Measurements from ENCODE around the gene PRSS12.
"Not testable (repeated sequence)": the region's sequence is repeated elsewhere in the genome, so short reads cannot be mapped to it uniquely, and the experiment has no call there.

The PRSS12 gene, protein sequence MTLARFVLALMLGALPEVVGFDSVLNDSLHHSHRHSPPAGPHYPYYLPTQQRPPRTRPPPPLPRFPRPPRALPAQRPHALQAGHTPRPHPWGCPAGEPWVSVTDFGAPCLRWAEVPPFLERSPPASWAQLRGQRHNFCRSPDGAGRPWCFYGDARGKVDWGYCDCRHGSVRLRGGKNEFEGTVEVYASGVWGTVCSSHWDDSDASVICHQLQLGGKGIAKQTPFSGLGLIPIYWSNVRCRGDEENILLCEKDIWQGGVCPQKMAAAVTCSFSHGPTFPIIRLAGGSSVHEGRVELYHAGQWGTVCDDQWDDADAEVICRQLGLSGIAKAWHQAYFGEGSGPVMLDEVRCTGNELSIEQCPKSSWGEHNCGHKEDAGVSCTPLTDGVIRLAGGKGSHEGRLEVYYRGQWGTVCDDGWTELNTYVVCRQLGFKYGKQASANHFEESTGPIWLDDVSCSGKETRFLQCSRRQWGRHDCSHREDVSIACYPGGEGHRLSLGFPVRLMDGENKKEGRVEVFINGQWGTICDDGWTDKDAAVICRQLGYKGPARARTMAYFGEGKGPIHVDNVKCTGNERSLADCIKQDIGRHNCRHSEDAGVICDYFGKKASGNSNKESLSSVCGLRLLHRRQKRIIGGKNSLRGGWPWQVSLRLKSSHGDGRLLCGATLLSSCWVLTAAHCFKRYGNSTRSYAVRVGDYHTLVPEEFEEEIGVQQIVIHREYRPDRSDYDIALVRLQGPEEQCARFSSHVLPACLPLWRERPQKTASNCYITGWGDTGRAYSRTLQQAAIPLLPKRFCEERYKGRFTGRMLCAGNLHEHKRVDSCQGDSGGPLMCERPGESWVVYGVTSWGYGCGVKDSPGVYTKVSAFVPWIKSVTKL

DNA sequence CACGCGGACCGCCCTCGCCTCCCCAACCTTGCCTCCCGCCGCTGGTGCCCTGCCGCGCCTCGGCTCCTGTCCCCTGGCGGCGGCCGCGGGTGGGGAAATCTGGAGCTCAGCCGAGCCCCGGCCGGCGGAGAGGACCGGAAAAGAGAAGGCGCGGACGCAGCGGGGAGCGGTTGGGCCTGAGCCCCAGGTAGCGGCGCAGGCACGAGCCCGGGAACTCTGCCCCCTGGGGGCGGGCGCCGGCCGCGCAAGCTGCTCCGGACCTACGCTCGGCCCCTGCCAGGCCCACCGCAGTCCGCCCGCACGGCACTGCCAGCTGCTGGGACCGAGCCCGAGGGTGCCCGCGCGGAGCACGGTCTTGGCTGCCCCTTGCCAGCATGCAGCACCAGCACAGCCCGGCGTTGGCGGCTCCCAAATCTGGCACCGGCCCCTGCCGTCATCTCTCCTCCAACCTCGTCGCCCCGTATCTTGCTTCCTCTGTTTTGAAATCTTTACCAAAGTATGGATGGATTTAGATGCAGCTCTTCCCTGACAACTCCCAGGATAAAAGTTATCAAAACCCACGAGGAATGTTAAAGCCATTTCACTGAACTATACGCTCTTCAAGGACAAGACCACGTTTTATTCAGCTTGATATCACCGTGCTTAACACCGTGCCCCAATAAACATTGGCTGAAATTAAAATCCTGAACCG lies at the start of gene PRSS12:
TSS of gene PRSS12 (minus strand) at position 161 of the 691 bp plus-strand sequence. CDS start 283 bp downstream, outside the sequence.
- no peak for DNase-seq

DNA sequence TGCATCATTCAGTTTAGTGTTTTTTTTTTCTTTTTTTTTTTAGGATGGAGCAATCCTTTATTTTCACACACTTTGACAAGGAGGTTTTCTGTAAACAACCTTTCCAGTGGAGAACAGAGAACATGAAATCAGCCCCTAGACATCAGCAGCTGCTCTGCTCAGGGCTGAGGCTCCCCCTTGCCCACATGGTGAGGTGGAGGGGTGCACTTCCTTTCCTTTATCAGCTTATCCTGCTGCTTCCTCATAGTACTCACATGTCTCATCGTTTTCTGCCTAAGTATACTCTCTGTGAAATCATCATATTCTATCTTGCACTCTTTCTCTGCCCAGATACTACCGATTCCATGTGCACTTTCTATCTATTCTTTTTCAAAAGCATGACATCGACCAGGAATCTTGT lies 47.6 kb upstream of the PRSS12 start:
- DNase-seq, result no peak

DNA sequence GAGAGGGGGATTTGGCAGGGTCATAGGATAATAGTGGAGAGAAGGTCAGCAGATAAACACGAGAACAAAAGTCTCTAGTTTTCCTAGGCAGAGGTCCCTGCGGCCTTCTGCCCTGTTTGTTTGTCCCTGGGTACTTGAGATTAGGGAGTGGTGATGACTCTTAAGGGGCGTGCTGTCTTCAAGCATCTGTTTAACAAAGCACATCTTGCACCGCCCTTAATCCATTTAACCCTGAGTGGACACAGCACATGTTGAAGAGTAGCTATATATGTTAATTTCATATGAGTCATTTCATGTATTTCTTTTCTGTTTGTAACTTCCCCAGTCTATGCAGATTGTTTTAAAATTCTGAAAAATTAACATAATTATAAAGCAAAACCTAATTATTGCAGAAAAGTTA lies 47.1 kb upstream of the PRSS12 start:
- DNase-seq, result not testable (repeated sequence)

DNA sequence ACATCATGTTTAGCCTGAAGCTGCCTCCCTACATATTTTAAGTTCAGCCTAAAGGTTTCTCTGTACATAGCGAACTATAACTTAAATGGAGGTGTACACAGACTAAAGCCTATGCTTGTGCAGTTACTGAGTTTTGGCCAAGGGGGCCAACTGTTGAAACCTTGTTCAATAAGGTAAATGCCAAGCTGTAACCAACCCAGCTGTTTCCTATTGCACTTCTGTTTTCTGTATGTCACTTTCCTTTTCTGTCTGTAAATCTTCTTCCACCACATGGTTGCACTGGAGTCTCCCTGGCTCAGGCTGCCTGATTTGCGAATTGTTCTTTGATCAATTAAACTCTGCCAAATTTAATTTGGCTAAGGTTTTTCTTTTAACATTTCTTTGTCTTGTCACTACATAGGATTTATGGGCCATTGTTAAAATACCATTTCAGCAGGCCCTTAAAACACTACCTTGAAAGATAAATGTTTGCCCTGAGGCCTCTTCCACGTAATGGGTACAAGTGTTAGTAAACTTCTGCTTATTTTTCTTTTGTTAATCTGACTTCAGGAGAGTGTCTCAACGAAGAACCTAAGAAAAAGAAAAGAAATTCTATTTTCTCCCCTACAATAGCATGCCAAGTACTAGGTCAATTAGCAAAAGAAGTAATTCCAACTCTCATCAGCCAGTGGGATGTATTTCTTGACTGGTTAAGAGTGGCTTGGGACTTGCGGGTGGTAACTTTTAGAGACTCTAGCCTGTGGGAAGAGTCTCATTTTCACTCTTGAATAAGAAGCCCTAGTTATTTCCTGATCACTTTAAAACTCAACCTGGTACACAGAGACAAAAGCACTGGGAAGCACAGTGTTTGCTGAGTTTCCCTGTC lies 45.7 kb upstream of the PRSS12 start:
- no peak for DNase-seq

DNA sequence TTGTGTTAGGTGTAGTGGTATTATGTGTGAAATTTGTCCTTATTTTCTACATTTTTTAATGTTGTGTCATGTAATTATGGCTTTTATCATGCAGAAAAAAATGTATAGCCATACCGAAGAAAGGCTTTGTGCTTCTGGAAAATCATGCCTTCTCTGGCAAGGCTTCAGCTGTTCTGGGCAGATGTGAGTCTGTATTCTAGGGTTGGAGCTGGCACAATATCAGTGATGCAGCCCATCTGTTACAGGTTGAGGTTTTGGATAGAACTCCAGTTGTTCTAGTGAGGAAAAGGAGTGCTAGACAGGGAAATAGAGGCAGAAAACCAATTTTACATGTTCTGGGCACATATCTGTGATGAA lies 44.8 kb upstream of the PRSS12 start:
- no peak for DNase-seq

DNA sequence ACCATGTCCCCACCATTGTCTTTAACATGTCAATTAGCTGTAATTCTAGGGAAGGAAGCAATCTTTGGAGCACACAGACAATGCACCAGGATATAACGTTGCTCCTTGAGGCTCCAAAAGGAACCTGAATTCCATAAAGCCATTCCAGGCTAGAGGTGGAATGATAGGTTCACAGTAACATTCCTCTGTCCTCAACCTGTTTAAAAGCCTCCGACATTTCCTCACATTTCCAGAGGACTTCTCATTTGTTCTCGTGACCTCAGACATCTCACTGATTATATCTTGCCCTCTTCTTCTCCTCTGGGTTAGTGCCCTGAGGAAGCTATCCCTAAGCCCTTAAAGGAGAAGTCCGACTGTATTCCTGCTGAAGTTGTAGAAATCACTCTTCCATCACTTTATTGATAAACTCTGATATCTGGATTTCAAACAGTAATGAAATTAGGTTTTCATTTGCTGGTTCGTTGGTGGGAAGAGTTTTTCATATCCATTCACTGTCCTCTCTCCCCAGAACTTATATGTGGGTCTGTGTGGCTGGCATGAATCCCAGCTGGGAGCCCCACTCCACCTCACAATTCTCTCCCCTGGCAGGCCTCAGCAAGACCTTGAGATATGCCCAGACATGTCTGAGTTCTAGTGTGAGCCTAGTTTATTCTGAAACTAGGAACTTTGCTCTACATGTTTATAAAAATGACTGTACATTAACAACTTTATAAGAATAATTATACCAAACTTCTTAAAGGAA lies 44.2 kb upstream of the PRSS12 start:
- DNase-seq, result no peak

DNA sequence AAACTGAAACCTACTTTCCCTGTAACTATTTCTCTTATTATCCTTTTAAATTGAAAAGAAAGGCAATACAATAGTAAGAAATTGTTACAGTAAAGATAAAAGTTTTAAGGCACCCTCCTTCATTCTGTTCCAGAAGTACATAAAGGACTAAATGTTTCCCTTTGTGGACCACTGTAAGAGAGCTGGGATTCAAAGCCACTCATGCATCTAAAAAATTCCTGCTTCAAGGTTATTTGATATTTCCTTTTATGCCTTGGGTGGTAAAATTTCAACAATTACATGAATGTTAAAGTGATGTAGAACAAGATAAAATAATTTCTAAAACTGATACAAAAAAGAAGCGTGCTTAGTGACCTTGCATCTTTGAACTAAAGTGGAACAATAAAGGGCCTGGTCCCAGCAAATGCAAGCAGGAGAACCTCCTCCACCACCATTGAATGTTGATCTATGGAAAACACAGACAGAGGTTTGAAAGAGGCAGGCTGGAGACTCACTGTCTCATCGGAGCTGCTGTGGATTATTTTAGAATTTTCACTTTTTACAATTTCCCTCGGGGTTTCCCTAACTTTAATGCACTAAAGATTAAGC lies 42.3 kb upstream of the PRSS12 start:
- DNase-seq, result no peak

DNA sequence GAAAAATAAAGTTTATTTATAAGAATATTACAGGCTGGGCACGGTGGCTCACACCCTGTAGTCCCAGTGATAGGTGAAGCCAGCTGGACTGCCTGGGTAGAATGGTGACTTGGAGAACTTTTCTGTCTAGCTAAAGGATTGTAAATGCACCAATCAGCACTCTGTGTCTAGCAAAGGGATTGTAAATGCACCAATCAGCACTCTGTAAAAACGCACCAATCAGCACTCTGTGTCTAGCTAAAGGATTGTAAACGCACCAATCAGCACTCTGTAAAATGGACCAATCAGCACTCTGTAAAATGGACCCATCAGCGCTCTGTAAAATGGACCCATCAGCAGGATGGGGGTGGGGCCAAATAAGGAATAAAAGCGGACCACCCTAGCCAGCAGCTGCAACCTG lies 39.7 kb upstream of the PRSS12 start:
- not testable (repeated sequence) for DNase-seq

DNA sequence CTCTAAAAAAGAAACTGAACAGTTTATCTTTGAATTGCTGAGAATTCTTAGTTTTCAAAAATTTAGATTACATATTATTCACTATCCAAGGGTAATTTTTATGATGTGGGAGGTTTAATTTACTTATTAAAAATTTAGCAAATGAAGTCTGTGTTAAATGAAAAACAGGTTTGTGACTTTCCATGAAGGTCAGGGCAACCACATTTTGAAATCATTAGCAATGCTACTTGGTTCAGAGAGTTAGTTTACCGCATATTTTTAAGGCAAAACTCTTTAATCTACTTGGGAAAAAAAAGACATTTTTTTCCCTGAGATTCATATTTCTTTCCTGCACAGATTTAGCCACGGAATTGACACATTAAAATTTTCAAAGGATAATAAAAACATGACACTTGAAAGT lies 37.3 kb upstream of the PRSS12 start:
- no peak for DNase-seq

DNA sequence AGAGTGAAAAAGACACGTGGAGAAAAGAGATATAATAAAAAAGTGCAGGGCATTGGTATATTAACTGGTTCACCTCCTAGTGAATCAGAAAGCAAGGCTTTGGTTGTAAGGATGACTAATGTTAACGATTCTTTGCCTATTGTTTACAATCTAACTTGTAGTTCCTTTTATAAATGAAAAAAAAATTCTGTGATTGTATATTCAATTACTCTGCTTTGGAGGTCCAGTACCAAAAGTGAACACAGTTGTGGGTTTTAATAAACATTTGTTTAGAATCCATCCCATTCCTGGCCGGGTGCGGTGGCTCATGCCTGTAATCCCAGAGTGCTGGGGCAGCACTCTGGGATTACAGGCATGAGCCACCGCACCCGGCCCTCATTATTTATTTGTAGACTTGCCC lies 36.9 kb upstream of the PRSS12 start:
- DNase-seq, result no peak

DNA sequence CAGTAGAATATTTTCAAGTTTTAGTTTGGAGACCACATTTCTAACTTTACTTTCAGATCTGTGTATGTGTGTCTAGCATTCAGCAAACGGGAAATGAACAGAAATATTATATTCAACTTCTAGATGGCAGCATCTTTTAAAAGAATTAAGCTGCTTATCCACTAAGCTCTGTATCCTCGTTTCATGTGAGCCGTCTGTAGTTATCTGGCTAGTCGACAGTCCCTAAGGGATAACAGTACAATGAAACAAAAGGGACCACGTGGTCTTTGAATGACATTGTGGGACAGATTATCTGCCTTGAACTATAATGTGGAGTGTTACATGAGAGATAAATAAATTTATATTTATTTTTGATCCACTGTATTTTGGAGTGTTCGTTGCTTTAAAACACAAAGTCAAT lies 35.8 kb upstream of the PRSS12 start:
- DNase-seq, result no peak

DNA sequence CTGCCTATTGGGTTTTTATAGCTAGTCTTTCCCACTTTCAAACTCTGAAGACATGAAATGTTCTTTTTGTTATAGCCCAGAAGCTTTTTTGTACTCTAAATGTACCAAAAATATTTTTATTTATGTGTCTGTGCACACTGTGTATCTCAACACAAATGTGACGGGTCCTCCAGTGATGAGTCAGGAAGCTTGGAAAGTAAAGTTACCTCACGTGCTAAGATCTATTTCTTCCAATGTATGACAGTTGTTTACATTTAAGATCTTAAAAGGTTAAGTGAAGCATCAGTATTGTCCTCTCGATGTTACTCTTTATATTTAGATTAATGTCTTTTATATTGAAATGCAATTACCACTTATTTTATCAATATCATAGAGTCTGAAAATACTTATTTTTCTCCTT lies 29.1 kb upstream of the PRSS12 start:
- DNase-seq, result no peak

DNA sequence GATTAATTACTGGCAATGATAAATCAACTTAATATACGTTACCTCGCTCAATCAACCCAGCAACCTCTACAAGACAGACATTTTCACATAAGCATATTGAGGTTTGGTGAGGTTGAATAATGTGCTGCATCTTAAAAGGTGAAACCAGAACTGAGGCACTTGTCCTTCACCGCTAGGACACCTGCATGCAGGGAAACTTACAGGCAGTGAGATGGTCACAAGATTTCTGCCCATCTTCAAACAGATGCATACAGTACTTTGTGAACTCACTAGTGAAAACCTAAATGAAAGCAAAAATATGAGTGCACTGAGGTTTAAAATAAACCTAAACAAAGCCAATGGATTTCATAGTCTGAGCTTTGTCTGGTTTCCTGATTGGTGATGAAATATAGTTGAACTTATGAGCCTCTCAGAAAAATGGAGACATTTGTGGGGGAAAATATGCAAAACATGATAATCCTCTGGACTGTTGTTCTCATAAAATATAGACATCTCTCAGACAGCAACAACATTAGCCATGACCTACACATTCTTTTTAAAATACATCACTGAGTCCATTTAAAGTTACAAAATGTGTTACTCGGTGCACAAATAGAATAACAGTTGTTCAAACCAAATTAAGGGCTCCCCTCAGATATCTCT lies 20.9 kb upstream of the PRSS12 start:
- DNase-seq, result no peak

DNA sequence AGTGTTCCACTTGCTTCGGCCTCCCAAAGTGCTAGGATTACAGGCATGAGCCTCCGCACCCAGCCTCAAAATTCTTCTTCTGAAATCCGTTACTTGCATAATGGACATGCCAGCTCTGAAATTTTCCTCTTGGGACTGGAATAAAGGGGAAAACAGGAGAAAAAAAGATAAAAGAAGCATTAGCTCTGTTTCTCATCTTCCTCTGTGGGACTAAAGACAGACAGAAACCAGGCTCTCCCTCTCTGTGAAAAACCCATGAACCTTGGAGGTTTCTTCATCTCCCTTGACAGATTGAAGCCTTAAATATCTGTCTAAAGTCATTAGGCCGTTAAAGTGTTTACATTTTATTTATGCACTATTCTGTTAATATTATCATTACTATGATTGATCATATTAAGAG lies 19.4 kb upstream of the PRSS12 start:
- DNase-seq, result no peak

DNA sequence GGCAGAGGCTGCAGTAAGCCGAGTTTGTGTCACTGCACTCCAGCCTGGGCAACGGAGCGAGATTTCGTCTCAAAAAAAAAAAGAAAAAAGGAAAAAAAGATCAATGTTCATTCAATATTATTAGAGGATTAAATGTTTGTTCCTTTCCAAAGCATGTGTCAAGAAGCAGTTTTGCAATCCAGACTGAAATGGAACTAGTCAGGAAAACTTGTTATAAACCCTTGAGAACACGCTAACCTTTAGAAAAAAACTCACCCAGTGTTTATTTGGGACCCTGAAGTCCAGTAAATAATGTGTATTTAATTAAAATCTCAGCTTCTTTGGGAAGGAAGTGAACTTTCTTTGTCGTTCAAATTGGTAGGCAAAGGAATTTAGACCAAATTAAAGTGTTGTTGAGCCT lies 16.4 kb upstream of the PRSS12 start:
- DNase-seq, result no peak

DNA sequence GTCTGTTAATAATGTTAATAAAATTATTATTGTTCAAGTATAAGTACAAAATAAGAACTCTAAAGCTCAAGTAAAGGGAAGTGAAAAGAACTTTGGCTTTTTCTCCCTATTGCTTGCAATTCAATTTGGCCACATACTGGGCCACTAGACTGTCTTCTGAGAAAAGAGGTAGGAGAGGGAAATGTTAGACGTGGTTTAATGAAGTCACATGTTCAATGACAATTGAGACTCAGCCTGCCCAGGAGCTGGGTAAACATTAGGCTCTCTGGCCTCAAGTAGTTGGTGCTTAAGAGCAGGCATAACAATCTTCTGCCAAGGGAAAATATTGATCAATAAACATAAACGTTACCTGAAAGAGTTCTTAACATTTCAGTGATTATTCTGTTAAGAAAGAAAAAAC lies 15.1 kb upstream of the PRSS12 start:
- DNase-seq, result no peak

DNA sequence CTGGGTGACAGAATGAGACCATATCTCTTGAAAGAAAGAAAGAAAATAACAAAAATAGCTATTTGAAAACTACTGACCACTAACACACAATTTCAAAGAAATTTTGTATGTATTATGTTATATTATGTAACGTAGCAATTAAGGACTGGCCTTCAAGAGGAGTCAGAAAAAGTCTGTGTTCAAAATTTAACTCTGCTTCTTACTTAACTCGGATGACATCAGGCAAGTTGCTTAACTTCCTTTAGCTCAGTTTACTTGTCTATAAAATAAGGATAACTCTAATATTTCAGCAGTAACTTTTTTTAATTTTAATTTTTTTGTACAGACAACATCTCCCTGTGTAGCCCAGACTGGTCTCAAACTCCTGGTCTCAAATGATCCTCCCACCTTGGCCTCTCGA lies 14.6 kb upstream of the PRSS12 start:
- DNase-seq, result no peak

DNA sequence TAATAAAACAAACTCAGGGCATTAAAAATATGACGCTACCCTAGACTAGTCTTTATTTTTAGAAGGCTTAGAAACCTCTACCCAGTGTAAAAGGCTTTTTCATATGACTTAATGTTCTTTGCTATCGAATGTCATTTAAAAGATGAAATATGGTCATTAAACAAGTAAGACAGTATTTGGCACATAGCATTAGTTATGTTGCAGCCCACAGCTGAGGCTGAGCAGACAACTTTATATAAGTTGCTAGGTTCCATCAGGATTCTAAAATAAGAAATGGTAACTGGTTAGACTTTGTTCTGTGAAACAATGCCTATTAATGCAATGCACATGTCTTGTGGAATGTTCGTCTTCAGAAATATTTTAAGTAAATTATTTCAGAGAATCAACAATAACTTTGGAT lies 10.4 kb upstream of the PRSS12 start:
- no peak for DNase-seq

DNA sequence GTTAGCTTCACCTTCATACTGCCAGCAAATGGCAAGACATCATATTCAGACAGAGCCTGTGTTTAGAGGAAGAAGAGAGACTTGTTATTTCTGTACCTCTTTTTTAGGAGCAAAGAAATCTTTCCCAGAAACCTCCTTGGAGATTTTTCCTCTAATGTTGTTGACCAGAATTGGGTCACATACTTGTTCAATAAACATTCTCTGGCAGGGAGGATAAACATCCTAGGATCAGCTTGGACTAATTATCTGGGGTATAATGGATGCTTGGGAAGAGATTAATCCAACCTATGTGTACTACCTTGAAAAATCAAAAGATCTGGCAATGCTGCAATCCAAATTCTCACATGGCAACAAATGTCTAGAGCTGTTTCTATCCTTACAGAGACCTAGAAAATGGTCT lies 8.4 kb upstream of the PRSS12 start:
- DNase-seq, result no peak

DNA sequence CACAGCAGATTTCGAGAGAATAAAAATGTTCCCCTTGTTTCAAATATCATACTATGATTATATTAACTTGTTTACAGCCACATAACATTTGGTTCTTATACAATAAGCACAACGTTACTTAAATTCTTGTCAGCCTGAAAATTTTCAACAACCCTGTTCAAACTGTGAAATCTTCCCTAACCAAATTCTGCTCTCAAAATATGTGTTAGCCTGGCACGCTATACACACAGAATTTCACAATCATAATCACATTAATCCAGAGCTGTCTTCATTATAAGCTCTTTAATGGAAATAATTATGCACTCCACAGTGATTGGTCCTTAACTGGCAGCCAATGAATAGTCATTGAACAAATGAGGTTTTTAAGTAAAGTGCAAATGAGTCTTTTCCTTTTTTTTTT lies 7.3 kb upstream of the PRSS12 start:
- DNase-seq, result no peak

DNA sequence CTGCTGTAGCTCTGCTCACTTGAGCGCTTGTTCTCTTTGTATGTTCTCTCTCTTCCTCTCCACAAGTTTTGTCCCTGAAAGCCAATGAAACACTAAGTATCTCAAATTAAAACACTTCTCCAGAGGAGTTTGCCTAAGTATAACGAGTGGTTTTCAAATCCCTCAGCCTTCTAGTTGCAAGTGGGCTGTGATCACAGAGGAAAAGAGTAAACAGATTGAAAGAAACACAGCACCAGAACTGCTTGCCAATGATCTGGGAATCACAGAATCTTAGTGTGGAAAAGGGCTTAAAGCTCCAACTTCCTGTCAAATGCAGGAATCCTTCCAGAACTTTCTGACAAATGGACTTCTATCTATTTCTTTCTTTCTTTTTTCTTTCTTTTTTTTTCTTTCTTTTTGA lies 4.8 kb upstream of the PRSS12 start:
- DNase-seq, result no peak

Data from cerebellar nuclear complex (tissue), 1 donor.